Heart left ventricle (tissue), 13 donors: ENCODE results near the gene CAND2.
"Not testable (repeated sequence)": the region's sequence is repeated elsewhere in the genome, so short reads cannot be mapped to it uniquely, and the experiment has no call there.

Experiments used
- POLR2A ChIP-seq, 2 donors: fragments of 450-650 bp; IDR thresholded peaks; one replicate each; pipeline ENCODE4 v1.6.1; 2017; ENCODE audit warnings: antibody characterized with exemption in 2 of 2, mild to moderate bottlenecking in 2 of 2, moderate library complexity in 2 of 2
- TF ChIP-seq, protein P1 (sequence below), 12 donors: fragments of 200-600 bp; sonication (generic) in 4 of 12; IDR thresholded peaks; one replicate each; pipeline versions ENCODE4 v1.5.0 to v1.8.0; 2018 to 2022; ENCODE audit warnings: antibody characterized with exemption in 12 of 12, mild to moderate bottlenecking in 5 of 12
- donor health status: ischemic (EF 13 %, LVEDD 7.1; RV severe dilation, severe dysfunction).
- donor health status: DM: no; HTN: yes; CAD: no.
- donor health status: DM: no; HTN: no; CAD: no.
- donor health status: ischemic (EF 25% LVEDD 6.9; RV normal size, moderate dysfunction).
- donor health status: ischemic (EF 25% LVEDD 5.7; RV mildly dilated, moderate dysfunction).
- donor health status: ischemic (EF 35%, LVEDD 5.7; RV mildly dilated, moderate dysfunction).
- donor health status: nonischemic (EF 11% LVEDD 7.7; RV severe dilation, severe dysfunction).
- donor health status: DM: yes; HTN: yes; CAD: no.
- donor health status: PGD.
- donor health status: ischemic (EF 29% LVEDD 5.4; RV normal size, mild dysfunction).
- donor health status: nonischemic (EF 23%, LVEDD 6.1; RV moderate dilation, normal function).

DNA sequence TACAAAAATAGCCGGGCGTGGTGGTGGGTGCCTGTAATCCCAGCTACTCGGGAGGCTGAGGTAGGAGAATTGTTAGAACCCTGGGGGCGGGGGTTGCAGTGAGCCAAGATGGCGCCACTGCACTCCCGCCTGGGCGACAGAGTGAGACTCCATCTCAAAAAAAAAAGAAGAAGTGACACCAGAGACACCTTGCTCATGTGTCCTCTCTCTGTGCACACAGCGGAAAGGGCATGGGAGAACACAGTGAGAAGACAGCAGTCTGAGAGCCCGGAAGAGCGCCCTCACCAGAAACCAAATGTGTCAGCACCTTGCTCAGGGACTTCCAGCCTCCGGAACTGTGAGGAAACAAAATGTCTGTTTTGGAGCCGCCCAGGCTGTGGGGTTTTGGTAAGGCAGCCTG, 85.4 kb downstream of the CAND2 start:
- TF ChIP-seq, protein P1, sequence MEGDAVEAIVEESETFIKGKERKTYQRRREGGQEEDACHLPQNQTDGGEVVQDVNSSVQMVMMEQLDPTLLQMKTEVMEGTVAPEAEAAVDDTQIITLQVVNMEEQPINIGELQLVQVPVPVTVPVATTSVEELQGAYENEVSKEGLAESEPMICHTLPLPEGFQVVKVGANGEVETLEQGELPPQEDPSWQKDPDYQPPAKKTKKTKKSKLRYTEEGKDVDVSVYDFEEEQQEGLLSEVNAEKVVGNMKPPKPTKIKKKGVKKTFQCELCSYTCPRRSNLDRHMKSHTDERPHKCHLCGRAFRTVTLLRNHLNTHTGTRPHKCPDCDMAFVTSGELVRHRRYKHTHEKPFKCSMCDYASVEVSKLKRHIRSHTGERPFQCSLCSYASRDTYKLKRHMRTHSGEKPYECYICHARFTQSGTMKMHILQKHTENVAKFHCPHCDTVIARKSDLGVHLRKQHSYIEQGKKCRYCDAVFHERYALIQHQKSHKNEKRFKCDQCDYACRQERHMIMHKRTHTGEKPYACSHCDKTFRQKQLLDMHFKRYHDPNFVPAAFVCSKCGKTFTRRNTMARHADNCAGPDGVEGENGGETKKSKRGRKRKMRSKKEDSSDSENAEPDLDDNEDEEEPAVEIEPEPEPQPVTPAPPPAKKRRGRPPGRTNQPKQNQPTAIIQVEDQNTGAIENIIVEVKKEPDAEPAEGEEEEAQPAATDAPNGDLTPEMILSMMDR (IDR thresholded peaks at IDR 0.05), result not testable (repeated sequence)
- TF ChIP-seq POLR2A (IDR thresholded peaks at IDR 0.05), result not testable (repeated sequence)
